Stimulated activated CD8-positive, alpha-beta memory T cell treated with anti-CD3 and anti-CD28 coated beads, Interleukin-4, amount 100 ng/mL, for 1 hour (primary cell): ENCODE data around the gene THEMIS2.
"Not testable (repeated sequence)": the region's sequence is repeated elsewhere in the genome, so short reads cannot be mapped to it uniquely, and the experiment has no call there.

Experiments
- DNase-seq, 2 donors: peaks; one replicate each; pipeline ENCODE4 v3.0.0-alpha.2; 2020; ENCODE audit warnings: low read depth in 2 of 2, low spot score in 1 of 2

THEMIS2 gene

DNA sequence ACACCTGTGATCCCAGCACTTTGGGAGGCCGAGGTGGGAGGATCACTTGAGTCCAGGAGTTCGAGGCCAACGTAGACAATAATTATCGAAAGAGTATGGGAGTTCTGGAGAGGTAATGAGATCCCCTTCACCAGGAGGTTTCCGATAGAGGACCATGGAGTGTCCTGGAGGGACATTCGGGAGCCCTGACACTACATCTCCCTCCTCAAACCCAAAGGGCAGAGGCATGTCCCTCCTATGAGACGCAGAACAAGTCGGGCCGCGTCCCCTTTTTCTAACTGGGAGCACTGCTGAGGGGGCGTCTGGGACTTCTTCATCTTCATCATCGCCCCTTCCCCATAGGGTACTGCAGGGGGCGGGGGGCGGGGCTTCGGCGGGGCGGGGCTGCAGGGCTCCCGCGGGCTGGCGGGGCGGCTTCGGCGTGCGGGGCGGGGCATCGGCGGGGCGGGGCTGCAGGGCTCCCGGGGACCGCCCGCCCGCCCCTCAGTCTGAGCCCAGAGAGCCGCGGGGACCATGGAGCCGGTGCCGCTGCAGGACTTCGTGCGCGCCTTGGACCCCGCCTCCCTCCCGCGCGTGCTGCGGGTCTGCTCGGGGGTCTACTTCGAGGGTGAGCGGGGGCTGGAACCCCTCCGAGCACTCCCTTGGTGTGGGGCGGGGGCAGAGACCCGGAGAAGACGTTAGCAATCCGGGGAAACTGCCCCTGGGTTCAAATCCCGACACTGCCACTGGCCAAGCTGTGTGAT lies at the start of gene THEMIS2:
Gene THEMIS2 (plus strand): TSS at position 486 of the 743 bp plus-strand sequence. CDS start 28 bp downstream, at position 514.
- peak; percentile 61 to 68 for DNase-seq

DNA sequence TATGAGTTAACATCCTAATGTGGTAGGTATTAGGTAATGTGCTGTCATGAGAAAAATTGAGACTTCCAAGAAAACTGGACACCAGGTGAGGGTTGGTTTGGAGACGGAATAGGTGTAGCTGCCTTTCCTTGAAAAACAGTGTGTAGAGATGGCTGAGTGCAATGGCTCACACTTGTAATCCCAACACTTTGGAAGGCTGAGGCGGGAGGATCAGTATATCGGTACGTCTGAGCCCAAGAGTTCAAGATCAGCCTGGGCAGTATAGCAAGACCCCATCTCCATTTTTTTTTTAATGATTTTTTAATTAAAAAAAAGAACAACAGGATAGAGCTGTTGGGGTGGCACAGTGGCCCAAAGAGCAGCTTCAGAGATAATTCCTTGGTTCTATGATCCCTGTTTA lies 48.6 kb upstream of the THEMIS2 start:
- DNase-seq, result no peak

DNA sequence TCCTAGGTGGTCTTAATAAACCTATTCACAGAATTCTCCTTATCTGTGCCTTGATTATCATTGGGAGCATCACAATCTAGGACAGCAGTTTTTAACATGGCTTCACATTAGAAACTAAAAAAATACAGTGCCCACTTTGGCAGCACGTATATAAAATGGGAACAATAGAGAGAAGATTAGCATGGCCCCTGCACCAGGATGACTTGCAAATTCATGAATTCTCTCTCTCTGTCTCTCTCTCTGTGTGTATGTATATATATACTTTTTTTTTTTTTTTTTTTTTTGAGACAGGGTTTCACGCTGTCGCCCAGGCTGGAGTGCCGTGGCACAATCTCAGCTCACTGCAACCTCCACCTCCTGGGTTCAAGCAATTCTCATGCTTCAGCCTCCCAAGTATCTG lies 47.9 kb upstream of the THEMIS2 start:
- no peak for DNase-seq

DNA sequence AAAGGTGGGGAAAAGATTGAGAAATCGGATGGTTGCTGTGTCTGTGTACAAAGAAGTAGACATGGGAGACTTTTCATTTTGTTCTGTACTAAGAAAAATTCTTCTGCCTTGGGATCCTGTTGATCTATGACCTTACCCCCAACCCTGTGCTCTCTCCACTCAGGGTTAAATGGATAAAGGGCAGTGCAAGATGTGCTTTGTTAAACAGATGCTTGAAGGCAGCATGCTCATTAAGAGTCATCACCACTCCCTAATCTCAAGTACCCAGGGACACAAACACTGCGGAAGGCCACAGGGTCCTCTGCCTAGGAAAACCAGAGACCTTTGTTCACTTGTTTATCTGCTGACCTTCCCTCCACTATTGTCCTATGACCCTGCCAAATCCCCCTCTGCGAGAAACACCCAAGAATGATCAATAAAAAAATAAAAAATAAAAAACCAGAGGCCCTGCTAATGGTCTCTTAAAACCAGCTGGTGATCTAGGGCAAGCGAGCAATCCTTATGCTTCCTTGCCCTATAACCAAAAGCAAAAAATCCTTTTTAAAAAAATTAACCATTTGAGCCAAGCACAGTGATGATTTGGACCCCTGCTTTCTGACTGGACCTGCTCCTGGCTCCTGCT lies 42.9 kb upstream of the THEMIS2 start:
- not testable (repeated sequence) for DNase-seq

DNA sequence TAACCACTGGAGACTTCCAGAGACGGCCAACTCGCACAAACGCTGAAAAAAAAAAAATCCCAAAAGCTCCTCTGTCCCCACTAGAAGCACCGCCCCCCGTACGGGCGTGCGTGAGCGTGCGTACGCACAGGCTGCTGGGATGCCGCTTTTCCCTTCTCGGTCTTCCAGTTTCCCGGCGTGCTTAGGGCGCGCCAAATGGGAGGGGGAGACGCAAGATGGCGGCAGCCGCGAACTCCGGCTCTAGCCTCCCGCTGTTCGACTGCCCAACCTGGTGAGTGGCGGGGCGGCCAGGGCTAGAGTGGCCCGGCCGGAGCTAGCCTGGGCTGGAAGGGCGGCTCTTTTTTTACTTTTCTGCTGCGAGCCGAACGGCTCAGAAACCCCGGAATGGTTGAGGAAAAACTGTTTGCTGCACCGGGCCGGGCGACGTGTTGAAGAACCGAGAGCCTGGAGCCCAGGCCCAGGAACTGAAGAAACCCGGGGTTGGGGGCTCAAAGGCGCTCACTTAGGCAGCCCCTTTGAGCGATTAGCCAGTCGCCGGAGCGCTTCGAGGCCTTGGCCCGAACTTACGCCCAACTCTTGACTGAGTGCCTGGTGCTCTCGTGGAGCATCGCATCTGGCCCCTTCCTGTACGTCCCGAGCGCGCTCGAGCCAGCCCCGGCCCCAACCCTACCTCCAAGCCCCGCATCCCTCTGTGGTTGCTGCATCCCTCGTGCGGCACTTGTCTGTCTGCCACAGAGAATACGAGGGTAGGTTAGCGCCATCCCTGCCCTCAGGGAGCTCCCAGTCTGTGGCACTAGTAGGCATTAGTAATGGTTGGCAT lies 41.5 kb upstream of the THEMIS2 start, which contains the start of gene PPP1R8:
Gene PPP1R8 (plus strand): TSS at position 162 of the 820 bp plus-strand sequence. CDS start 54 bp downstream, at position 216.
- peak; percentile 67 to 76 for DNase-seq

DNA sequence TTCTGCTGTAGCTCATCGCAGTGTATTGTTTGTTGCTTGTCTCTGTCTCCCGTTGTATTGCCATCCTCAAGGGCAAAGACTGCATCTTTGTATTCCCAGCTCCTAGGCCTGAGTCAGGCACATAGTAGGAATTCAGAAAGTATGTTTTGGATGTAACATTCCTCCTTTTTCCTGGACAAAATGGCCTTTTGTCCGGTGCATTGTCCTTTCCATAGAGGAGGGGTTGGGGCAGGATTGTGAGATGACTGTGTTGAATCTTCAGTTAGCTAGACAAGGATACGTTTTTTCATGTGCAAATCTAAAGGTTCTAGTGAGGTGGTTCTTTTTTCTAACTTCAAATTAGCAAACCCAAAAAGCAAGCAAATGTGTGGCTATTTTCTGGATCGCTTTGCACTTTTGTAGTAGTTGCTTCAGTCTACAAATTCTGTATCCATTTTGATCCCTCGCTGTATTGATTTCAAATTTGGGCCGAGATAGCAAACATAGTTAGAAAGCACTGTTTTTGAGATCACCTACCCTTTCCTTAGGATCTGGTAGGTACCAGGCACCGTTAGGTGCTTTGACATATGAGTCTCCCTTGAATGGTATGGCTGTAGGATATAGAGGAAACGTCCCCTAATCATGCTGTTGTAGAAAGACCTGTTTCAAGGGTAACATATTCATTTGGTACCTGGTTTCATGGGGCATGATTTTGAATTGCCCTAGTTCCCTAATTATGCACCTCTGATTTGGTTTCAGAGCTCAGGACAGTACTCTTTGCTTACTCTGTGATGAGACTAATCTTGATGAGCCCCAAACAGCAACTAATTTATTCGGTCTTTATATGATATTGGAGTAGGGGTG lies 40.6 kb upstream of the THEMIS2 start:
- no peak for DNase-seq

DNA sequence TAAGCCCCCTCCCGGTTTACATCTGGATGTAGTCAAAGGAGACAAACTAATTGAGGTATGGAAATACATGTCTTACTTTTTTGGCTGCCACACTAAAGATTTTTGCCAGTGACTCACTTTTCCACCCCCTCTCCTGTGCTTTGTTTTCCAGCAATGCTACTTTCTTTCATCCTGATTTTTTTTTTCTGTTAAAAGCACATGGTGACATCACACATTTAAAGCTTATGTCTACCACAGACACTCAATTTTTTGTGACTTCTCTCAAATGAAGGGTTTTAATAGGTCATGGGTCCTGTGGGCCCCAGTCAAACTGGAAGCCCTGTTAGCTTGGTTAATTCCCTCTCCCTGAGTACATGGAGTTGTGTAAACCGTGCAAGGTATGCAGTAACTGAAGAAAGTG lies 39.6 kb upstream of the THEMIS2 start:
- DNase-seq, result no peak

DNA sequence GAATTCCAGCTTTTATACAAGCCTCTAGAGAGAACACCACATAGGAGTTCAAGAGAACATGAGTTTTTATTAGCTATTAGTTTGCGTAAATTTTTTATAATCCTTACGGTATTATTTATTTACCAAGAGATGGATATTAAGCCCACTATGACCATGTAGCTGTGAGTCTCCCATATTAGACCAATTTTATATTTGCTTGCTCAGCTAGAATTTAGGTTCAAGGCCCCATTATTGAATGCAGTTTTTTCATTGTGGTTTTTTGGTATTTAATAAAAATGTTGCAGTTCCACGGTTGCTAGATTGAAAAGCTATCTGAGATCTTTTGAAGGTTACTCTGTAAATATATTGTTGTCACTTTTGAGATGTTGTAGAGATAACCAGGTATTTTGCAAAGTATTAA lies 38.9 kb upstream of the THEMIS2 start:
- DNase-seq, result no peak

DNA sequence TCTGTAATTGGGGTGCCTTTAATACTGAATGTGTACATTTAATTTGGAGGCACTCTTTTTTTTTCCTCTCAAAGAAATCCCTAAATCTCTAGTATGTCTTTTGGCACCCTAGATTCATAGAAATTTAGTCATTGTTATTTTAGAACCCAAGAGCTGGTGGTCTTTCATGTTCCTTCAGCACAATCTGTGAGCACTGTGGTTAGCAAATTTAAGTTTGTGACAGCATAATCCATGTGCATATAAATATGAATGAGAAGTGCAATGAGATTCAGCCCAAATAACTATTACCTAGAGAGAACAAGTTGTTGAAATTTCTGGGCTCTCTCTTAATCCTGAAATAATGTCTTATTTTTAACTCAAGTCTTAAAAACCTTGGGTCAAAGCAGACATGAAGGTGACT lies 37.3 kb upstream of the THEMIS2 start:
- no peak for DNase-seq

DNA sequence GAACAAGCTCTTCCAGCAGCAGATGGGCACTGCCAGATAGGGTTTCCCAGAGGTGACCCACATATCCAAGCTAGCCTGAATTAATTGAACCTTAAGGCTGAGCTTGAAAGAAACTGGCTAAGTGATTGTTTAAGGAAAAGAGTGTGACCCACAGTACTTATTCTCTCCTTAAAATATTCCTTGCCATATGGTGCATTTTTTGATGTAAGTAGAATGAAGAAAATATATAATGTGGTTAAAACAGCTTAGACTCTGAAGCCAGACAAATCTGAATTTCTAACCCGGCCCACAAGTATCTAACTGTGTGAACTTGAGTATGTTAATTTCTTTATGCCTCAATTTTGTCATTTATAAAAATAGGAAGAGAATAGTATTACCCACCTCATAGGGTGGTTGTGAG lies 36.8 kb upstream of the THEMIS2 start:
- no peak for DNase-seq

DNA sequence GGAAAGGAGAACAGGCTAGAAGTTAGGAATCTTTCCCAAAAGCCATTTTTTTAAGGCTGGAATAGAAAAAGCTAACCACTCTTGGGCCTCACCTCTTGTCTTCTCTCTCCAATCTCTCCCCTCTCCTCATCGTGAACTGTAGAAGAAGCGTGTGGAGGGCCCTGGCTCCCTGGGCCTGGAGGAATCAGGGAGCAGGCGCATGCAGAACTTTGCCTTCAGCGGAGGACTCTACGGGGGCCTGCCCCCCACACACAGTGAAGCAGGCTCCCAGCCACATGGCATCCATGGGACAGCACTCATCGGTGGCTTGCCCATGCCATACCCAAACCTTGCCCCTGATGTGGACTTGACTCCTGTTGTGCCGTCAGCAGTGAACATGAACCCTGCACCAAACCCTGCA lies 22.4 kb upstream of the THEMIS2 start:
- no peak for DNase-seq

DNA sequence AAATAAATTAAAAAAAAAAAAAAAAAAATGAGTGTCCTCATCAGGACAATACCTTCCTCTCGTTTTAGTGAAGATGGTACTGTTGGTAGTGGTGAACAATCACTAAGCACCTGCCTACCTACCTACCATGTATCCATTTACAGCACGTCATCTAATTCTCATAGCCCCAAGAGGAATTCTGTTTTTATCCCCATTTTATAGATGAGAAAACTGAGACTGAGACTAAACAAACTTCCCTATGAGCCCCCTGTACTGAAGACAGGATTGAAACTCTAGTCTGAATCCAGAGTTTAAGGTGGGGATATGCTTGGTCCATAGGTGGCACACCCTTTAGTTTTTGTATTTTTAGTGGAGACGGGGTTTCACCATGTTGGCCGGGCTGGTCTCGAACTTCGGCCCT lies 17.3 kb upstream of the THEMIS2 start:
- DNase-seq, result no peak

DNA sequence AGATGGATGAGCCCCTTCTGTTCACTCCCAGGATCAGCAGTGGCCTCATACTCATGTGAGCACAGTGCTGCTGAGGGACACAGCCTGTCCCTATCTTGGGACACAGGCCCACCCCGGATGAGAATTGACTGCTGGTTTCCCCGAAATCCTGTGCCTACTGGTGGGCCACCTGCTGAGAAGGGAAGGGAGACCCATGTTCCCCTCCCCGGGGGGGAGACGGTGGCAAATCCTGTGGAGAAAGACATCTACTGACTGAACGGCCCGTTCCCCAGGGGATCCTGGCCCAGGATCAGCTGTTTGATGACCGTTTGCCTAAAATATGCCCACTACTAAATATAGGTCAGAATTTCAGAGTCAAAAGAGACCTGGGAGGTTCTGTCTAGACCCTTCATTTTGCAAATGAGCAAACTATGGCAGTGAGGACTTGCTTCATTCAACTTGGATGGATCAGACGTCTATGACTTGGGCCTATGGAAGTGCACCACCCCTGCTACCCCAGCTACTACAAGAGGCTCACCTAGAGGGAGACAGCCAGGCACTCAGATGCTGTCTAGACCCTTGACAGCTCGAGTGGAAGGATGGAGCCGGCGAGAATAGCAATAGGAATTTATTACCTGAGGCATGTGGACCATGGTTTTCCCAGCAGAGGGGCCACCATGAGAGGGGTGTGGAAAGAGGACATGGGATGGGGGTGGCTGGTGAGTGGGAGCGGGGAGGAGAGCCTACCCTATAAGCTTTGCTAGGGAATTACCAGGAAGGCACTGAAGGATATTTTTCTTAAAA lies 15.6 kb upstream of the THEMIS2 start:
- no peak for DNase-seq

DNA sequence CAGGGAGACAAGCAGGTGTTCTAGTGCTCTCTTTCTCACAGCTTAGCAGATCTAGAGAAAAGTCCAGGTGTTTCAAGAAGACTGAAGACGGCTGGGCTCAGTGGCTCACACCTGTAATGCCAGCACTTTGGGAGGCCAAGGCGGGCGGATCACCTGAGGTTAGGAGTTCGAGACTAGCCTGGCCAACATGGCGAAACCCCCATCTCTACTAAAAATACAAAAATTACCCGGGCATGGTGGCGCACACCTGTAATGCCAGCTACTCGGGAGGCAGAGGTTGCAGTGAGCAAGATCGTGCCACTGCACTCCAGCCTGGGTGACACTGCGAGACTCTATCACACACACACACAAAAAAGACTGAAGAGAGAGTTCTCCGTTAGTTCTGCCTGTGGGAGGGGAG lies 14.8 kb upstream of the THEMIS2 start:
- not testable (repeated sequence) for DNase-seq

DNA sequence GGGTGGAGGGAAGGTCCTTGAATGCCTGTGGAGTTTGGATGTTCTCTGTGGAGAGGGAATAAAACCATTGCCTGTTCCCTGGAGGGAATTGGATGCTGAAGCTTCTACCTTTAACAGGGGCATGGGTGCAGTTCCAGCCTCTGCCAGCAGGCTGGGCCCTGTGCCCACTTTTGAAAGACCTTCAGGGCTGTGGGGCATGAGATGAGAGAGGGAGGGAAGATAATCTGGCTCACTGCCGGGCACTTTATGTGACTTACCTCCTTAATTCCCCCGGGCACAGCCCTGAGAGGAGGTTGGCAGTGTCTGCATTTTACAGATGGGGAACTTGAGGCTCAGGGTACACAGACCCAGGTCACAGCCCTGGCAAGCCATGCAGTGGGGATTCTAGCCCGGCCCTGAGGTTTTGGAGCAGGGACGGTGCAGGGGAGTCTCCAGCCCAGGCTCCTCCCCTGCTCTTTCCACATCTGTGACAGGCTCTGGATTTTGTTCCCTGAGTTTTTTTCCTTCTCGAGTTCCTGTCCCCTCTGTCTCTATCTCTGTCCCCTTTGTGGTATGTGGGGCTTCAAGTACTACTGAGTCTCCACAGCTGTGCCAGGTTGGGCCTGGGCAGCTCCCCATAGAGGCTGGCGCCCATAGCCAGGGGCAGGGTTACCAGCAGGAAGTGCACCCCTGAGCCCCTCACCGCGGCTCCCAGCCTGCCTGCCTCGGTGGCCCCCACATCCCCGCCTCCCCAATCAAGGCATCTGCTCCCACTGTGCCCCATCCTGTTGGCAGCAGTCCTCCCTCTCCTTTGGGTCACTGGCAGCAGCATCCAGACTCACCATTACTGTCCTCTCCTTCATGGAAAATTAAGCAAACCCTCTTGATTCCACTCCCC lies 14.0 kb upstream of the THEMIS2 start:
- DNase-seq, result peak; percentile 70 to 76

DNA sequence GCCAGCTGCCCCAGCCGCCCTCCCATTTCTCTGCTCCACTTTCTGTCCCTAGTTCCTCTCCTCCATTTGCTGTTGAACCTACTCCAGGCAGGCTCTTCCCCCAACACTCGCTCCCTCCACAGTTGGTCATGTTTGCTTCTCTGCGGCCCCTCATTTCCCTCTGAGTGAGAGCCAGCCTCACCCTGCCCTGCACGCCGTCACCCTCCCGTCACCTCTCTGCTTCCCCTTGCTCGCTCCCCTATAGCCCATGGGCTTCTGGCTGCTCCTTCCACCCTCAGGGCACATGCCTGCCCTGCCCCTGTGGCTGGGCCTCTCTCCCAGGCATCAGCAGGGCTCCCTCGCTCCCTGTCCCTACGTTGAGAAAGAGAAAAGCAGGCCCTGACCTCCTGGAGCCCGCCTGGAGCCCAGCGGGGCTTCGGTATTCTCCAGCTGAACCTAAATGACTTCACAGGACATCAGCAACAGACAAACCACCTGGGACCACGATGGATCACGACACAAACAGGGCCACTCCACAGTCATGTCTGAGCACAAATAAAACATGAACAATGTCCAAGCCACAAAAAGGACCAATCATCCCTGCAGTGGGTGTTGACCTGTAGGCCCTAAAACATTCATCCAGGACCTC lies 13.3 kb upstream of the THEMIS2 start:
- DNase-seq, result no peak

DNA sequence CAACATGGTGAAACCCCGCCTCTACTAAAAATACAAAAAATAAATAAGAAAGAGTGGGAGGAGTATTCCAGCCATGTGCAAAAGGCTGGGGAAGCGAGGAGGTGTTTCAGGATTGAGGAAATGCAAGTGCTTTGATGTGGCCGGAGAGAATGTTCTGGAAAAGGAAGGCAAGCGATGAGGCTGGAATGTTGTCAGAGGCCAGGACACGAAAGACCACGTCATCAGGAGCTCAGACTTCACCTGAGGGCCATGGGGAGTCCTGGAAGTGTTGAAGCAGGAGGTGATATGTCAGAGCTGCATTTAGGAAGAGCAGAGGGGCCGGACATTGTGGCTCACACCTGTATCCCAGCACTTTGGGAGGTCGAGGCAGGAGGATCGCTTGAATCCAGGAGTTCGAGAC lies 10.9 kb upstream of the THEMIS2 start:
- no peak for DNase-seq

DNA sequence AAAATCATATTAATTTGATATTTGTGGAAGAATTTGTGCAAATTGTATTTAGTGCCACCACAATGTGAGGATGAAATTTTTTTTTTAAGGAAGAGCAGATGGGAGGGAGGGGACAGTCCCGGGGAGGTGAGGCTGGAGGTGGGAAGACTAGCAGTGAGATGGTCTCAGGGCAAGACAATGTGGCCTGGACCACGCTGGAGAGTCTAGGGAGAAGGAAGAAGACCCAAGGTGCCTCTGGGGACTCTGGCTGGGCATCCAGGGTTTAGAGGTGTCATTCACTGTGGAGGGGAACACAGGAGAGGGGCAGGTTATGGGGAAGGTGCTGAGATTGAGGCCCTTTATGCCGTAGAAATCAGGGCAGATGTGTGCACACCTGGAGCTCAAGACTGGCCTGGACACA lies 10.3 kb upstream of the THEMIS2 start:
- DNase-seq, result no peak
